ENCODE measurements around the gene GDPGP1. TPM values are rescaled to one million over a fixed set of nuclear protein-coding genes. Genes with fewer than 3 reads are reported as not detected.
A peak's percentile ranks its signal among the peaks of the same experiment; 100 is the strongest.

The GDPGP1 gene
- total RNA-seq, 1 experiment from 2014 or later: 15.4 TPM

- peaks cover 82% of the 10 kb centered on the region for H3K79me2 ChIP-seq (ENCODE audit: insufficient read depth, low read length)
- ChIA-PET POLR2A (interaction anchor here (1.5 kb wide), 1 partner anchor 8 kb away, joined by 3 read pairs; the partner anchor contains the start of gene SEMA4B), CTCF (interaction anchor here (1.3 kb wide), 1 partner anchor 9 kb away, joined by 3 read pairs; no protein-coding TSS in a partner anchor), RAD21 (ENCODE audit: low non-redundant PET in 1 of 2, low total read pairs in 2 of 2, uncharacterized antibody in 2 of 2, unreplicated experiment in 2 of 2) (no interaction called here)
- no peak for DNase-seq (ENCODE audit: low read depth, low spot score)
- H3K9ac ChIP-seq (ENCODE audit: low read length): no peak overlapping the region
- peak overlapping the region; percentile 99; the same call in 1 of the 2 replicates for H3K27ac ChIP-seq (ENCODE audit: low read depth, low read length)
- peaks cover 2 to 9% of the 10 kb centered on the region in 2 experiments; a peak in 2 of 4 replicates for H3K36me3 ChIP-seq (ENCODE audit: control insufficient read depth in 1 of 2, insufficient read depth in 2 of 2, low read length in 2 of 2)
- H3K9me3 ChIP-seq (ENCODE audit: control insufficient read depth in 1 of 2, insufficient read depth in 1 of 2, low read depth in 1 of 2, low read length in 2 of 2): no peaks in the 10 kb centered on the region
- BruUV-seq (replicated peaks): no TSS peak
- H3K4me3 ChIP-seq (replicated peaks in 1 of 2; ENCODE audit: low read depth in 1 of 2, low read length in 2 of 2): no peak overlapping the region
- peaks cover 47 to 82% of the 10 kb centered on the region in 2 experiments for H3K4me1 ChIP-seq (ENCODE audit: control insufficient read depth in 1 of 2, insufficient read depth in 2 of 2, low read length in 2 of 2)
- intact Hi-C loops (cut with micrococcal nuclease): no loop called here
- no peak overlapping the region for H2AFZ ChIP-seq (ENCODE audit: low read depth, low read length, poor library complexity, severe bottlenecking)
- peak overlapping the region; percentile 85 for H3K4me2 ChIP-seq (ENCODE audit: low read length)
- no peaks in the 10 kb centered on the region for H3K9me2 ChIP-seq (ENCODE audit: insufficient read depth)
- TF ChIP-seq FOSL1 (IDR thresholded peaks at IDR 0.05; ENCODE audit: low read depth) (no peak), POLR2AphosphoS5 (IDR thresholded peaks at IDR 0.05; ENCODE audit: low read depth, low read length) (0 out of 2 replicates have a peak, but pooled peaks have one; percentile 13), SIN3A (IDR thresholded peaks at IDR 0.05; ENCODE audit: low read depth) (no peak)
- no peaks in the 10 kb centered on the region for H4K20me1 ChIP-seq (ENCODE audit: insufficient read depth)
- no peak for ATAC-seq
- H3K27me3 ChIP-seq (ENCODE audit: insufficient read depth, low read length): no peaks in the 10 kb centered on the region
Observed at GRCh38 chr15:90209591-90209990, 24.4 kb upstream of the GDPGP1 start.

- H4K20me1 ChIP-seq (ENCODE audit: insufficient read depth): no peaks in the 10 kb centered on the region
- H2AFZ ChIP-seq (ENCODE audit: low read depth, low read length, poor library complexity, severe bottlenecking): no peak overlapping the region
- ATAC-seq (no peak), DNase-seq (ENCODE audit: low read depth, low spot score) (no peak)
- CTCF ChIA-PET: no interaction called here
- H3K4me3 ChIP-seq (replicated peaks in 1 of 2; ENCODE audit: low read depth in 1 of 2, low read length in 2 of 2): 0 out of 4 replicates have a peak overlapping the region, but pooled peaks of 1 of the 2 experiments have one; percentile 52
- H3K9me3 ChIP-seq (ENCODE audit: control insufficient read depth in 1 of 2, insufficient read depth in 1 of 2, low read depth in 1 of 2, low read length in 2 of 2): no peaks in the 10 kb centered on the region
- no peaks in the 10 kb centered on the region for H3K27me3 ChIP-seq (ENCODE audit: insufficient read depth, low read length)
- H3K27ac ChIP-seq (ENCODE audit: low read depth, low read length): peak overlapping the region; percentile 99
- no peak for TF ChIP-seq ZBTB33 (IDR thresholded peaks at IDR 0.05; ENCODE audit: extremely low read depth, insufficient replicate concordance, low read length)
- no peak for TF ChIP-seq ZNF274 (IDR thresholded peaks at IDR 0.05; ENCODE audit: low read depth, low read length)
- no peaks in the 10 kb centered on the region for H3K9me2 ChIP-seq (ENCODE audit: insufficient read depth)
- BruUV-seq (replicated peaks): no TSS peak
- H3K79me2 ChIP-seq (ENCODE audit: insufficient read depth, low read length): peaks cover 82% of the 10 kb centered on the region
- peaks cover 55 to 84% of the 10 kb centered on the region in 2 experiments for H3K4me1 ChIP-seq (ENCODE audit: control insufficient read depth in 1 of 2, insufficient read depth in 2 of 2, low read length in 2 of 2)
- POLR2A ChIA-PET: interaction anchor here (1.5 kb wide), 1 partner anchor 9 kb away, joined by 3 read pairs; the partner anchor contains the start of gene SEMA4B
- H3K9ac ChIP-seq (ENCODE audit: low read length): peak overlapping the region; percentile 74
- H3K36me3 ChIP-seq (ENCODE audit: control insufficient read depth in 1 of 2, insufficient read depth in 2 of 2, low read length in 2 of 2): peaks cover 1 to 9% of the 10 kb centered on the region in 2 experiments; a peak in 2 of 4 replicates
- RAD21 ChIA-PET (ENCODE audit: low non-redundant PET in 1 of 2, low total read pairs in 2 of 2, uncharacterized antibody in 2 of 2, unreplicated experiment in 2 of 2): no interaction called here
- H3K4me2 ChIP-seq (ENCODE audit: low read length): peak overlapping the region; percentile 85
- intact Hi-C loops (cut with micrococcal nuclease): loop anchor here (2.0 to 10.0 kb wide), 2 partner anchors 26 to 466 kb away; no protein-coding TSS in a partner anchor
Observed at GRCh38 chr15:90210593-90210992, 23.4 kb upstream of the GDPGP1 start.

All from HCT116 (cell line).